Stimulated activated effector memory CD8-positive, alpha-beta T cell treated with anti-CD3 and anti-CD28 coated beads, Interleukin-12 subunit alpha, Interleukin-12 subunit beta, amount 100 ng/mL, for 72 hours (primary cell): ENCODE measurements around the gene CCDC149.

Source experiments
- ATAC-seq: fragments of 150-1000 bp; cut with Tn5 transposase; 2 replicates; pipeline ENCODE4 v1.10.0; 2021
- DNase-seq, 2 donors: peaks; one replicate each; pipeline ENCODE4 v3.0.0; 2021 to 2022; ENCODE audit warnings: low spot score in 2 of 2
- H3K27ac Mint-ChIP-seq: one replicate; pipeline ENCODE4 v1.8.0; 2022; ENCODE audit warnings: mild to moderate bottlenecking, mixed read lengths
- H3K36me3 Mint-ChIP-seq: one replicate; pipeline ENCODE4 v1.8.0; 2022; ENCODE audit warnings: mild to moderate bottlenecking, mixed read lengths
- H3K4me1 Mint-ChIP-seq: one replicate; pipeline ENCODE4 v1.8.0; 2022; ENCODE audit warnings: mixed read lengths
- H3K4me3 Mint-ChIP-seq: one replicate; pipeline ENCODE4 v1.8.0; 2022; ENCODE audit warnings: mild to moderate bottlenecking, mixed read lengths
- H3K9me3 Mint-ChIP-seq: one replicate; pipeline ENCODE4 v1.8.0; 2022; ENCODE audit warnings: mixed read lengths

Gene CCDC149

GRCh38 chr4:24763631-24764297 is 149.1 kb downstream of the CCDC149 start:
- Mint-ChIP-seq H3K4me1 (no peaks in the 10 kb centered on the region), H3K4me3 (no peak overlapping the region), H3K27ac (no peak overlapping the region), H3K36me3 (no peaks in the 10 kb centered on the region), H3K9me3 (peaks cover 10% of the 10 kb centered on the region)
- ATAC-seq (no peak), DNase-seq (no peak)
